K562 (cell line): Measurements from ENCODE around the gene SRRD. TPM values are rescaled to one million over a fixed set of nuclear protein-coding genes. Genes with fewer than 3 reads are reported as not detected.

ENCODE experiments used
- ATAC-seq: fragments of 200-7000 bp; cut with Tn5 transposase; 3 replicates; pipeline ENCODE4 v1.9.1; 2020; ENCODE audit warnings: moderate library complexity
- BruUV-seq: library from RNA; stranded (reverse); fragments of 400-500 nt; replicated peaks from 2 replicates; lab custom pipeline; 2021; lab: Mats Ljungman, UMichigan
- CTCF ChIA-PET: fragments of 300-600 bp; formaldehyde crosslinking; extraction: SDS; loops from one replicate; lab custom pipeline; 2021; ENCODE audit warnings: low intra/inter-chr PET ratio; lab: Yijun Ruan, JAX
- POLR2A ChIA-PET: fragments of 300-600, 350-650 bp; sonication (Branson Sonifier 250); formaldehyde crosslinking; extraction: SDS; loops from one replicate; lab custom pipeline; 2021; ENCODE audit warnings: antibody characterized with exemption, inconsistent platforms; lab: Yijun Ruan, JAX
- DNase-seq, 4 experiments: peaks; one replicate each; pipeline versions ENCODE4 v3.0.0 to v3.0.0-alpha.2; 2011 to 2018; ENCODE audit warnings: low spot score in 3 of 4, mixed read lengths in 3 of 4; ENCODE audit errors: extremely low read depth in 1 of 4
- FAIRE-seq: peaks from 2 replicates; lab custom pipeline; 2011; peaks lifted over from hg19 to GRCh38; lab: Jason Lieb, UNC
- H2AFZ ChIP-seq: 2 replicates; pipeline ENCODE4 v1.6.0; 2011; ENCODE audit warnings: low read depth, low read length, control low read depth, inconsistent platforms
- H3K27ac ChIP-seq: fragments of 200-600 bp; 3 replicates; pipeline ENCODE4 v1.8.0; 2011; ENCODE audit warnings: low read depth, mild to moderate bottlenecking, control low read depth, inconsistent platforms, low read length, moderate library complexity, mixed read lengths; ENCODE audit errors: extremely low read depth
- H3K27me3 ChIP-seq, 2 experiments: fragments of 300-600 bp in 1 of 2; 2 replicates in 1 of 2; 3 replicates in 1 of 2; pipeline versions ENCODE4 v1.6.0 to v1.8.0; 2011; ENCODE audit warnings: inconsistent platforms in 2 of 2, low read length in 2 of 2, mild to moderate bottlenecking in 1 of 2, mixed read lengths in 1 of 2, moderate library complexity in 1 of 2; ENCODE audit not compliant: control insufficient read depth in 2 of 2, insufficient read depth in 2 of 2
- H3K36me3 ChIP-seq: fragments of 300-600 bp; 3 replicates; pipeline ENCODE4 v1.8.0; 2011; ENCODE audit warnings: mild to moderate bottlenecking, low read length, inconsistent platforms; ENCODE audit not compliant: control insufficient read depth, insufficient read depth
- H3K4me1 ChIP-seq, 2 experiments: fragments of 200-600 bp in 1 of 2; replicated peaks in 1 of 2; 2 replicates in 1 of 2; 3 replicates in 1 of 2; pipeline versions ENCODE4 v1.5.1 to v1.8.0; 2011; ENCODE audit warnings: inconsistent platforms in 2 of 2, low read length in 2 of 2, mild to moderate bottlenecking in 1 of 2, mixed read lengths in 1 of 2, moderate library complexity in 1 of 2; ENCODE audit not compliant: control insufficient read depth in 2 of 2, insufficient read depth in 2 of 2
- H3K4me2 ChIP-seq: 2 replicates; pipeline ENCODE4 v1.6.1; 2011; ENCODE audit warnings: low read length, control low read depth, inconsistent platforms, mixed read lengths; ENCODE audit not compliant: insufficient read depth
- H3K4me3 ChIP-seq: fragments of 200-600 bp; sonication (generic), shearing (Covaris generic); 2 replicates; pipeline ENCODE4 v1.5.1; 2016; ENCODE audit warnings: control low read depth, inconsistent platforms
- H3K79me2 ChIP-seq: fragments of 200-600 bp; 3 replicates; pipeline ENCODE4 v1.8.0; 2011; ENCODE audit warnings: low read length, inconsistent platforms; ENCODE audit not compliant: control insufficient read depth, insufficient read depth
- H3K9ac ChIP-seq, 2 experiments: 2 replicates each; pipeline versions ENCODE4 v1.6.0 to v1.6.1; 2011; ENCODE audit warnings: low read depth in 2 of 2, low read length in 2 of 2, control low read depth in 1 of 2, inconsistent platforms in 1 of 2, mild to moderate bottlenecking in 1 of 2, mixed read lengths in 1 of 2; ENCODE audit not compliant: insufficient read depth in 1 of 2
- H3K9me1 ChIP-seq: one replicate; pipeline ENCODE4 v1.6.0; 2011; ENCODE audit warnings: inconsistent platforms, mild to moderate bottlenecking, low read length, moderate library complexity; ENCODE audit not compliant: control insufficient read depth, insufficient read depth
- H3K9me3 ChIP-seq: replicated peaks from 2 replicates; pipeline ENCODE4 v1.5.1; 2011; ENCODE audit warnings: low read depth, low read length, inconsistent platforms; ENCODE audit not compliant: control insufficient read depth, insufficient read depth
- H4K20me1 ChIP-seq: replicated peaks from 2 replicates; pipeline ENCODE4 v1.6.1; 2011; ENCODE audit warnings: low read length, inconsistent platforms, mixed read lengths; ENCODE audit not compliant: control insufficient read depth, insufficient read depth
- CEBPB ChIP-seq: fragments of 450-650 bp; IDR thresholded peaks from 2 replicates; pipeline ENCODE4 v1.6.1; 2016; ENCODE audit warnings: missing genetic modification characterization, missing compliant biosample characterization
- KLF13 ChIP-seq: fragments of 450-650 bp; IDR thresholded peaks from 2 replicates; pipeline ENCODE4 v1.6.1; 2016; ENCODE audit warnings: missing genetic modification characterization, low read depth, mild to moderate bottlenecking, missing compliant biosample characterization, moderate library complexity, borderline replicate concordance
- LCOR ChIP-seq: sonication (generic); formaldehyde crosslinking; IDR thresholded peaks from 2 replicates; pipeline ENCODE4 v1.8.0; 2022; ENCODE audit warnings: mild to moderate bottlenecking, missing genetic modification reagents
- MLX ChIP-seq, 2 experiments: fragments of 450-650 bp in 1 of 2; sonication (generic) in 1 of 2; formaldehyde crosslinking; conservative IDR thresholded peaks; 2 replicates each; pipeline versions ENCODE4 v1.4.0 to v1.8.1; 2020 to 2022; ENCODE audit warnings: mild to moderate bottlenecking in 1 of 2, missing genetic modification reagents in 1 of 2
- MNT ChIP-seq, 2 experiments: fragments of 450-650 bp; conservative IDR thresholded peaks; 2 replicates each; pipeline ENCODE4 v1.6.1; 2017; ENCODE audit warnings: mild to moderate bottlenecking in 2 of 2, moderate library complexity in 2 of 2
- MXD1 ChIP-seq: fragments of 250-450 bp; sonication (Bioruptor Pico); IDR thresholded peaks from 2 replicates; pipeline ENCODE4 v1.8.0; 2021; ENCODE audit warnings: borderline replicate concordance, mild to moderate bottlenecking, moderate library complexity; ENCODE audit not compliant: poor library complexity, severe bottlenecking
- PHTF2 ChIP-seq: fragments of 250-450 bp; sonication (Bioruptor Pico); IDR thresholded peaks from 2 replicates; pipeline ENCODE4 v1.5.0; 2021; ENCODE audit warnings: mild to moderate bottlenecking
- PTRF ChIP-seq: fragments of 450-650 bp; IDR thresholded peaks from 2 replicates; pipeline ENCODE4 v1.6.1; 2016; ENCODE audit warnings: mild to moderate bottlenecking, missing genetic modification characterization, missing compliant biosample characterization
- TCFL5 ChIP-seq: fragments of 250-450 bp; sonication (Bioruptor Pico); conservative IDR thresholded peaks from 2 replicates; pipeline ENCODE4 v1.6.1; 2021; ENCODE audit warnings: mild to moderate bottlenecking, moderate library complexity, matching md5 sums
- THRB ChIP-seq: fragments of 450-650 bp; formaldehyde crosslinking; conservative IDR thresholded peaks from 2 replicates; pipeline ENCODE4 v1.4.0; 2022; ENCODE audit warnings: mild to moderate bottlenecking, missing genetic modification characterization
- USF1 ChIP-seq: sonication (generic); formaldehyde crosslinking; IDR thresholded peaks from 2 replicates; pipeline ENCODE4 v1.9.0; 2022; ENCODE audit warnings: mild to moderate bottlenecking, missing genetic modification reagents
- ZNF165 ChIP-seq: fragments of 250-450 bp; sonication (Bioruptor Pico); IDR thresholded peaks from 2 replicates; pipeline ENCODE4 v1.4.0; 2020; ENCODE audit warnings: borderline replicate concordance
- WGBS: fragments of 100-300 bp; shearing (Covaris generic); methylation state at CpG from one replicate; pipeline ENCODE4 v1.1.6; 2016; ENCODE audit warnings: low coverage, mixed read lengths; ENCODE audit not compliant: insufficient coverage; ENCODE audit errors: missing lambda C conversion rate; 5-methylcytosine and 5-hydroxymethylcytosine counted together
- in situ Hi-C: fragments of 300-500 bp; cut with MboI; formaldehyde crosslinking; loops from 4 replicates; pipeline ENCODE4 v1.15.0; 2018; ENCODE audit warnings: inconsistent platforms, mixed read lengths
- intact Hi-C: fragments of 100-400 bp; cut with micrococcal nuclease; formaldehyde crosslinking; loops from 2 replicates; pipeline ENCODE4 v1.14.2; 2022
- polyA plus RNA-seq, 8 experiments: library from polyadenylated mRNA; depleted of rRNA in 4 of 8; stranded (reverse) in 5 of 8; unstranded in 3 of 8; fragments of >200 nt; fragmentation: Nextera tagmentation in 2 of 8; fragmentation: Illumina TruSeq in 1 of 8; extraction: Ambion mirVana in 2 of 8; extraction: Trizol in 1 of 8; gene quantifications; 2 replicates each; pipeline versions ENCODE4 v1.2.1 to v1.2.3, GENCODE V29; 2011 to 2014; ENCODE audit warnings: inconsistent platforms in 1 of 8, missing spikeins in 1 of 8
- total RNA-seq, 7 experiments: library from RNA; depleted of rRNA in 6 of 7; stranded (reverse); fragments of >200 nt in 6 of 7; fragmentation: Illumina TruSeq in 2 of 7; extraction: Trizol in 2 of 7; gene quantifications; 2 replicates each; pipeline versions ENCODE4 v1.2.1 to v1.2.3, GENCODE V29; 2011 to 2021; ENCODE audit warnings: low replicate concordance in 1 of 7

SRRD gene
- total and polyA plus RNA-seq, 9 of the 15 experiments (the other 6 are each of a cell fraction or from before 2014, with no cell fraction given) = 4.9 to 59.4 (median 34.4) TPM

GRCh38 chr22:26484360-26484706, 656 bp downstream of the SRRD start:
- CTCF ChIA-PET = interaction anchor here (0.7 kb wide), 1 partner anchor 48 kb away, joined by 4 read pairs; no protein-coding TSS in a partner anchor
- POLR2A ChIA-PET = interaction anchor here (1.9 to 4.5 kb wide), 2 partner anchors 8 to 28 kb away, joined by 5 to 35 read pairs; partner anchors contain the start of gene TFIP11
- no peaks in the 10 kb centered on the region for H3K9me1 ChIP-seq
- H3K4me2 ChIP-seq = peak overlapping the region; percentile 97
- TSS peak; percentile 54 for BruUV-seq
- H3K27ac ChIP-seq = peak overlapping the region; percentile 86
- peak overlapping the region; percentile 89 for H3K4me3 ChIP-seq
- H3K79me2 ChIP-seq = peaks cover 78% of the 10 kb centered on the region
- peaks cover 47% of the 10 kb centered on the region; the same call in 2 of the 3 replicates for H3K36me3 ChIP-seq
- DNase-seq (peak in 3 of 4 experiments; percentile 20 to 32 (median 21)), ATAC-seq (no peak), FAIRE-seq (no peak)
- intact Hi-C loops = loop anchor here (10.0 kb wide), 1 partner anchor 100 kb away; no protein-coding TSS in a partner anchor
- peak overlapping the region; percentile 80; the same call in 1 of the 2 replicates for H2AFZ ChIP-seq
- no peaks in the 10 kb centered on the region for H3K27me3 ChIP-seq
- no peaks in the 10 kb centered on the region for H3K9me3 ChIP-seq
- in situ Hi-C loops = no loop called here
- H3K9ac ChIP-seq = peak overlapping the region; percentile 1 to 71; a peak in 2 of 4 replicates
- peaks cover 14 to 39% of the 10 kb centered on the region in 2 experiments; a peak in 4 of 5 replicates for H3K4me1 ChIP-seq
- no peaks in the 10 kb centered on the region for H4K20me1 ChIP-seq
- 0% methylated on average over 6 of the region's 6 CpGs for WGBS
- TF ChIP-seq MLX (CRISPR knock-in tag; conservative IDR thresholded peaks at IDR 0.05) (no peak), MNT (conservative IDR thresholded peaks at IDR 0.05) (peak; percentile 53 to 73), ZNF165 (CRISPR knock-in tag) (no peak), THRB (CRISPR knock-in tag) (no peak), PTRF (tag) (no peak), MXD1 (CRISPR knock-in tag) (no peak), KLF13 (tag) (no peak), TCFL5 (no peak), USF1 (CRISPR knock-in tag) (peak; percentile 80), LCOR (CRISPR knock-in tag) (no peak), CEBPB (tag) (no peak), PHTF2 (no peak)
